ENCODE measurements around the gene CDON.

GRCh38 chr11:126072141-126072741 is 9.6 kb upstream of the CDON start:
- TF ChIP-seq POLR2A (IDR thresholded peaks at IDR 0.05; ENCODE audit: low read depth, low read length), result no peak
- no peak for TF ChIP-seq TAF1 (IDR thresholded peaks at IDR 0.05; ENCODE audit: low read depth, low read length)
- TF ChIP-seq PAX5 (IDR thresholded peaks at IDR 0.05; ENCODE audit: insufficient read depth, low read length, severe bottlenecking), result no peak
- TF ChIP-seq POLR2AphosphoS5 (IDR thresholded peaks at IDR 0.05; ENCODE audit: low read depth, low read length), result no peak

Data from GM12891 (cell line).